GM15510 (cell line): Measurements from ENCODE around the gene DLGAP1.

Experiments used
- POLR2A ChIP-seq: IDR thresholded peaks from 3 replicates; pipeline ENCODE4 v1.6.1; 2011; ENCODE audit warnings: borderline replicate concordance; ENCODE audit not compliant: insufficient read length; ENCODE audit errors: extremely low read depth

The DLGAP1 gene

GRCh38 chr18:4060427-4061281 is 394.5 kb downstream of the DLGAP1 start:
- TF ChIP-seq POLR2A: no peak

- no peak for TF ChIP-seq POLR2A
These were observed 396.9 kb downstream of the DLGAP1 start for GRCh38 chr18:4058179-4058578.

- TF ChIP-seq POLR2A: no peak
These were observed 414.6 kb downstream of the DLGAP1 start for GRCh38 chr18:4040391-4041092.

GRCh38 chr18:4035521-4035920 is 419.6 kb downstream of the DLGAP1 start:
- no peak for TF ChIP-seq POLR2A

GRCh38 chr18:4026542-4026941 is 428.6 kb downstream of the DLGAP1 start:
- no peak for TF ChIP-seq POLR2A

- TF ChIP-seq POLR2A: no peak
These were observed 430.4 kb downstream of the DLGAP1 start for GRCh38 chr18:4024702-4025101.

GRCh38 chr18:4020026-4020425 is 435.1 kb downstream of the DLGAP1 start:
- TF ChIP-seq POLR2A: no peak

- TF ChIP-seq POLR2A: no peak
These were observed 437.6 kb downstream of the DLGAP1 start for GRCh38 chr18:4017480-4017879.

GRCh38 chr18:4016391-4017049 is 438.6 kb downstream of the DLGAP1 start:
- TF ChIP-seq POLR2A: no peak

- TF ChIP-seq POLR2A: no peak
These were observed 447.3 kb downstream of the DLGAP1 start for GRCh38 chr18:4007846-4008245.

GRCh38 chr18:4004183-4004829 is 450.8 kb downstream of the DLGAP1 start:
- TF ChIP-seq POLR2A: no peak

GRCh38 chr18:3998698-3999333 is 456.3 kb downstream of the DLGAP1 start:
- no peak for TF ChIP-seq POLR2A

- TF ChIP-seq POLR2A: no peak
These were observed 459.5 kb downstream of the DLGAP1 start for GRCh38 chr18:3995476-3996102.
